IMR-90 (cell line): Measurements from ENCODE around the gene OSBPL3.

Experiments
- MAFK ChIP-seq: IDR thresholded peaks from 2 replicates; pipeline ENCODE4 v1.6.1; 2012; ENCODE audit warnings: low read depth, low read length, improper control_type of control experiment
- RAD21 ChIP-seq: IDR thresholded peaks from 2 replicates; pipeline ENCODE4 v1.6.1; 2012; ENCODE audit warnings: low read length, improper control_type of control experiment
- SMC3 ChIP-seq: fragments of 150-350 bp; IDR thresholded peaks from 2 replicates; pipeline ENCODE4 v1.6.1; 2016; ENCODE audit warnings: low read depth, mild to moderate bottlenecking, antibody characterized with exemption, low read length, moderate library complexity
- TF ChIP-seq, protein P1 (sequence below): conservative IDR thresholded peaks from 2 replicates; pipeline ENCODE4 v1.5.1; 2012; ENCODE audit warnings: mild to moderate bottlenecking, low read depth, low read length, improper control_type of control experiment

DNA sequence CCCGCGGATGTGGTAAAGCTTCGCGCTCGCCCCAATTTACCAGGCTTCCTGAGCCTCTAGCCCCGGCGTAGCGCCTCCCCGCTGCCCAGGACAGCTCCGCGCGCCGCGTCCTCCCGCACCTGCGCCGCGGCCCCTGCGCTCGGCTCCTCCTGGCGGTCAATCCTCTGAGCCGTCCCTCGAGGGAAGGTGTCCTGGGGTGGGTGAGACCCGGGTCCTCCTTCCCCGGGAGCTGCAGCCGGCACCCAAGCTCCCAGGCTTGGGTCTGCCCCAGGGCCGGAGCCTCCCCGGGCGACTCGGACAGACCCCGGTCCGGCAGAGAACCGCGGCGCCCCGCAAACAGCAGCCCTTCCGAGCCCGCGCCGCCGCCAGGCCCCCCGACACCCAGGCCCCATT, 512 bp downstream of the OSBPL3 start:
- TF ChIP-seq, protein P1, sequence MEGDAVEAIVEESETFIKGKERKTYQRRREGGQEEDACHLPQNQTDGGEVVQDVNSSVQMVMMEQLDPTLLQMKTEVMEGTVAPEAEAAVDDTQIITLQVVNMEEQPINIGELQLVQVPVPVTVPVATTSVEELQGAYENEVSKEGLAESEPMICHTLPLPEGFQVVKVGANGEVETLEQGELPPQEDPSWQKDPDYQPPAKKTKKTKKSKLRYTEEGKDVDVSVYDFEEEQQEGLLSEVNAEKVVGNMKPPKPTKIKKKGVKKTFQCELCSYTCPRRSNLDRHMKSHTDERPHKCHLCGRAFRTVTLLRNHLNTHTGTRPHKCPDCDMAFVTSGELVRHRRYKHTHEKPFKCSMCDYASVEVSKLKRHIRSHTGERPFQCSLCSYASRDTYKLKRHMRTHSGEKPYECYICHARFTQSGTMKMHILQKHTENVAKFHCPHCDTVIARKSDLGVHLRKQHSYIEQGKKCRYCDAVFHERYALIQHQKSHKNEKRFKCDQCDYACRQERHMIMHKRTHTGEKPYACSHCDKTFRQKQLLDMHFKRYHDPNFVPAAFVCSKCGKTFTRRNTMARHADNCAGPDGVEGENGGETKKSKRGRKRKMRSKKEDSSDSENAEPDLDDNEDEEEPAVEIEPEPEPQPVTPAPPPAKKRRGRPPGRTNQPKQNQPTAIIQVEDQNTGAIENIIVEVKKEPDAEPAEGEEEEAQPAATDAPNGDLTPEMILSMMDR, result peak; percentile 59
- TF ChIP-seq SMC3, result peak; percentile 38
- TF ChIP-seq MAFK, result no peak
- TF ChIP-seq RAD21, result peak; percentile 51
